Caco-2 (cell line): ENCODE results near the gene TXN2. TPM values are rescaled to one million over a fixed set of nuclear protein-coding genes. Genes with fewer than 3 reads are reported as not detected.

Source experiments
- BruUV-seq: library from RNA; stranded (reverse); fragments of 400-500 nt; replicated peaks from 2 replicates; lab custom pipeline; 2021; lab: Mats Ljungman, UMichigan
- CTCF ChIA-PET: fragments of 300-600 bp; sonication (Branson Sonifier 250); formaldehyde crosslinking; loops from one replicate; lab custom pipeline; 2022; ENCODE audit warnings: antibody characterized with exemption; lab: Charles Lee
- POLR2A ChIA-PET: fragments of 300-600 bp; sonication (Branson Sonifier 250); formaldehyde crosslinking; loops from one replicate; lab custom pipeline; 2022; ENCODE audit warnings: antibody characterized with exemption; lab: Charles Lee
- DNase-seq, 2 experiments: peaks; one replicate each; pipeline versions ENCODE4 v3.0.0 to v3.0.0-alpha.2; 2020 to 2022
- H3K27me3 ChIP-seq: replicated peaks from 2 replicates; pipeline ENCODE4 v1.6.0; 2011; ENCODE audit warnings: low read length; ENCODE audit not compliant: control insufficient read depth, insufficient read depth
- H3K36me3 ChIP-seq: 2 replicates; pipeline ENCODE4 v1.5.1; 2011; ENCODE audit warnings: low read length; ENCODE audit not compliant: control insufficient read depth, insufficient read depth
- H3K4me1 ChIP-seq: fragments of 250-450 bp; sonication (Bioruptor Pico); 2 replicates; pipeline ENCODE4 v1.5.1; 2020; ENCODE audit warnings: mild to moderate bottlenecking
- H3K4me3 ChIP-seq: 2 replicates; pipeline ENCODE4 v1.5.1; 2011; ENCODE audit warnings: low read depth, mild to moderate bottlenecking, control low read depth, low read length
- H3K9me3 ChIP-seq: fragments of 250-450 bp; sonication (Bioruptor Pico); 2 replicates; pipeline ENCODE4 v1.5.1; 2020; ENCODE audit warnings: mild to moderate bottlenecking, moderate library complexity
- H3K27ac Mint-ChIP-seq: one replicate; pipeline ENCODE4 v1.8.0; 2022; ENCODE audit warnings: mixed read lengths; ENCODE audit not compliant: unreplicated experiment
- H3K27me3 Mint-ChIP-seq: one replicate; pipeline ENCODE4 v1.8.0; 2022; ENCODE audit warnings: mixed read lengths; ENCODE audit not compliant: insufficient read depth, unreplicated experiment
- H3K36me3 Mint-ChIP-seq: one replicate; pipeline ENCODE4 v1.8.0; 2022; ENCODE audit warnings: mild to moderate bottlenecking, mixed read lengths; ENCODE audit not compliant: insufficient read depth, unreplicated experiment
- H3K4me1 Mint-ChIP-seq: one replicate; pipeline ENCODE4 v1.8.0; 2022; ENCODE audit warnings: low read depth, mixed read lengths; ENCODE audit not compliant: unreplicated experiment
- H3K4me3 Mint-ChIP-seq: one replicate; pipeline ENCODE4 v1.8.0; 2022; ENCODE audit warnings: mild to moderate bottlenecking, moderate library complexity, mixed read lengths; ENCODE audit not compliant: unreplicated experiment
- H3K9me3 Mint-ChIP-seq: one replicate; pipeline ENCODE4 v1.8.0; 2022; ENCODE audit warnings: mixed read lengths; ENCODE audit not compliant: unreplicated experiment
- CTCF ChIP-seq, 2 experiments: fragments of 200-600 bp in 1 of 2; IDR thresholded peaks; 1 replicate in 1 of 2; 2 replicates in 1 of 2; pipeline versions ENCODE4 v1.5.1 to v1.8.0; 2011 to 2022; ENCODE audit warnings: antibody characterized with exemption in 1 of 2, control low read depth in 1 of 2, inconsistent platforms in 1 of 2, low read depth in 1 of 2, low read length in 1 of 2, mild to moderate bottlenecking in 1 of 2, moderate library complexity in 1 of 2; ENCODE audit not compliant: insufficient read depth in 1 of 2, severe bottlenecking in 1 of 2, unreplicated experiment in 1 of 2
- intact Hi-C: fragments of 100-400 bp; cut with micrococcal nuclease; formaldehyde crosslinking; loops from one replicate; pipeline ENCODE4 v1.10.0; 2022; ENCODE audit not compliant: unreplicated experiment
- total RNA-seq: library from RNA; stranded (reverse); gene quantifications from 2 replicates; pipeline ENCODE4 v1.2.3, GENCODE V29; 2022

Gene TXN2
- total RNA-seq, 1 experiment from 2014 or later, result 75.8 TPM

GRCh38 chr22:36466258-36466657 is 15.2 kb downstream of the TXN2 start:
- Mint-ChIP-seq H3K27ac (peak overlapping the region; percentile 42), H3K4me1 (peaks cover 9% of the 10 kb centered on the region)

GRCh38 chr22:36465232-36466021 is 16.0 kb downstream of the TXN2 start:
- DNase-seq, result no peak

More at GRCh38 chr22:36466258-36466657, 15.2 kb downstream of the TXN2 start:
- intact Hi-C loops, result no loop called here
- H3K4me3 ChIP-seq, result no peak overlapping the region
- no peaks in the 10 kb centered on the region; the same call in 1 of the 2 replicates for H3K36me3 ChIP-seq
- Mint-ChIP-seq H3K9me3 (no peaks in the 10 kb centered on the region), H3K4me3 (no peak overlapping the region), H3K27me3 (no peaks in the 10 kb centered on the region), H3K36me3 (peaks cover 30% of the 10 kb centered on the region)
- TF ChIP-seq CTCF (IDR thresholded peaks at IDR 0.05; ENCODE audit: insufficient read depth in 1 of 2, low read depth in 1 of 2, low read length in 1 of 2, severe bottlenecking in 1 of 2, unreplicated experiment in 1 of 2), result no peak
- ChIA-PET CTCF (no interaction called here), POLR2A (interaction anchor here (0.6 kb wide), 1 partner anchor 82 kb away, joined by 3 read pairs; no protein-coding TSS in a partner anchor)
- H3K9me3 ChIP-seq, result no peaks in the 10 kb centered on the region
- no peaks in the 10 kb centered on the region for H3K27me3 ChIP-seq
- H3K4me1 ChIP-seq, result peaks cover 18% of the 10 kb centered on the region
- no TSS peak for BruUV-seq
- DNase-seq, result no peak

More at GRCh38 chr22:36465232-36466021, 16.0 kb downstream of the TXN2 start:
- POLR2A ChIA-PET, result interaction anchor here (0.5 kb wide), 1 partner anchor 13 kb away, joined by 3 read pairs; no protein-coding TSS in a partner anchor
- CTCF ChIA-PET, result no interaction called here
- Mint-ChIP-seq H3K4me3 (no peak overlapping the region), H3K27me3 (no peaks in the 10 kb centered on the region), H3K4me1 (peaks cover 9% of the 10 kb centered on the region), H3K9me3 (no peaks in the 10 kb centered on the region), H3K27ac (peak overlapping the region; percentile 42), H3K36me3 (peaks cover 25% of the 10 kb centered on the region)
- no peaks in the 10 kb centered on the region for H3K27me3 ChIP-seq
- no peaks in the 10 kb centered on the region for H3K9me3 ChIP-seq
- peaks cover 26% of the 10 kb centered on the region for H3K4me1 ChIP-seq
- H3K36me3 ChIP-seq, result no peaks in the 10 kb centered on the region
- no peak for TF ChIP-seq CTCF (IDR thresholded peaks at IDR 0.05; ENCODE audit: insufficient read depth in 1 of 2, low read depth in 1 of 2, low read length in 1 of 2, severe bottlenecking in 1 of 2, unreplicated experiment in 1 of 2)
- no TSS peak for BruUV-seq
- no peak overlapping the region for H3K4me3 ChIP-seq
- intact Hi-C loops, result no loop called here
